Anterior cingulate cortex (tissue), 58 donors: ENCODE data around the gene IMP4.

Source experiments
- DNase-seq, 58 donors: peaks; one replicate each; lab custom pipeline; 2025; lab: John Stamatoyannopoulos, UW

The IMP4 gene

GRCh38 chr2:130336150-130336876, 6.4 kb upstream of the IMP4 start:
- no peak for DNase-seq

- DNase-seq = peak; percentile 11 to 89 (median 58)
Measured at GRCh38 chr2:130336877-130337734, 5.6 kb upstream of the IMP4 start.

GRCh38 chr2:130337735-130338325, 4.9 kb upstream of the IMP4 start:
- no peak for DNase-seq

- DNase-seq = no peak
Measured at GRCh38 chr2:130338793-130339345, 3.8 kb upstream of the IMP4 start.

GRCh38 chr2:130339885-130340745, 2.6 kb upstream of the IMP4 start:
- DNase-seq = no peak

- peak in 1 of 58 donors; percentile 76 for DNase-seq
Measured at GRCh38 chr2:130341562-130342019, 1.1 kb upstream of the IMP4 start.

GRCh38 chr2:130342020-130342532, 621 bp upstream of the IMP4 start:
- peak; percentile 66 to 96 (median 88) for DNase-seq

- DNase-seq = no peak
Measured at GRCh38 chr2:130344578-130344977, 1.9 kb downstream of the IMP4 start.

GRCh38 chr2:130345091-130345490, 2.4 kb downstream of the IMP4 start:
- DNase-seq = no peak

- DNase-seq = no peak
Measured at GRCh38 chr2:130345611-130346010, 2.9 kb downstream of the IMP4 start.

GRCh38 chr2:130346041-130346740, 3.5 kb downstream of the IMP4 start:
- DNase-seq = no peak

GRCh38 chr2:130346741-130347066, 4.0 kb downstream of the IMP4 start:
- no peak for DNase-seq

- DNase-seq = no peak
Measured at GRCh38 chr2:130347220-130347925, 4.7 kb downstream of the IMP4 start.

- no peak for DNase-seq
Measured at GRCh38 chr2:130349174-130349573, 6.5 kb downstream of the IMP4 start.

- DNase-seq = no peak
Measured at GRCh38 chr2:130351711-130352110, 9.0 kb downstream of the IMP4 start.

- DNase-seq = peak in 9 of 58 donors; percentile 3 to 35 (median 13)
Measured at GRCh38 chr2:130352237-130352636, 9.5 kb downstream of the IMP4 start.

GRCh38 chr2:130353291-130354138, 10.8 kb downstream of the IMP4 start:
- DNase-seq = no peak

- no peak for DNase-seq
Measured at GRCh38 chr2:130354139-130354428, 11.4 kb downstream of the IMP4 start.
